ENCODE data around the gene NIM1K. TPM values are rescaled to one million over a fixed set of nuclear protein-coding genes. Genes with fewer than 3 reads are reported as not detected.

The NIM1K gene
- 0.59 TPM for total RNA-seq (2021; ENCODE audit: unreplicated experiment)
- polyA plus RNA-seq (2012; ENCODE audit: insufficient read length) = 0.81 TPM
- Bru-seq, nascent RNA = percentile 28 among the genes with signal in this experiment
- percentile 31 among the genes with signal in this experiment for BruChase-seq, experiment 1, labeled RNA remaining after a 2-hour chase
- BruChase-seq, experiment 2, labeled RNA remaining after a 6-hour chase = percentile 33 among the genes with signal in this experiment
- long read RNA-seq = 0 reads

GRCh38 chr5:43191740-43192557 lies at the start of gene NIM1K:
Gene NIM1K (plus strand): TSS chr5:43192225. CDS start chr5:43245776, 53,551 bp downstream.
- TF ChIP-seq TCF7L2 (IDR thresholded peaks at IDR 0.05; ENCODE audit: low read depth, low read length) = no peak
- TF ChIP-seq SIN3A (IDR thresholded peaks at IDR 0.05; ENCODE audit: borderline replicate concordance, insufficient read depth, low read depth, low read length) = peak; percentile 38; the same call in 1 of the 2 replicates
- no peak for TF ChIP-seq REST (IDR thresholded peaks at IDR 0.05; ENCODE audit: insufficient read depth in 1 of 2, low read depth in 2 of 2, low read length in 1 of 2)
- TF ChIP-seq CTCF (IDR thresholded peaks at IDR 0.05) = no peak
- no peak for TF ChIP-seq POLR2AphosphoS5 (IDR thresholded peaks at IDR 0.05; ENCODE audit: low read depth, low read length)
- Histone ChIP-seq H3K4me3 (ENCODE audit: low read depth in 2 of 2, low read length in 2 of 2) (peak within 1 kb of the TSS; percentile 51 to 61), H3K4me1 (ENCODE audit: control insufficient read depth, insufficient read depth, low read length) (peaks cover 14% of the 10 kb centered on the region), H3K27me3 (ENCODE audit: control insufficient read depth, insufficient read depth, low read length) (peaks cover 7% of the 10 kb centered on the region; the same call in 1 of the 2 replicates), H3K36me3 (ENCODE audit: control insufficient read depth, insufficient read depth, low read length) (no peaks in the 10 kb centered on the region), H3K9me3 (ENCODE audit: control insufficient read depth, insufficient read depth, low read depth, low read length) (no peaks in the 10 kb centered on the region), H3K27ac (ENCODE audit: low read length) (no peak within 1 kb of the TSS)
- POLR2A ChIA-PET = no interaction called here
- no TSS peak for BruUV-seq (replicated peaks)
- CTCF ChIA-PET = interaction anchor here (0.6 kb wide), 1 partner anchor 77 kb away, joined by 3 read pairs; no protein-coding TSS in a partner anchor
- in situ Hi-C loops (cut with HindIII; ENCODE audit: low pct_unique_long_range_greater_than_20kb, low sequenced_read_pairs) = no loop called here
- intact Hi-C loops (cut with micrococcal nuclease; ENCODE audit: unreplicated experiment) = no loop called here
- DNase-seq (ENCODE audit: low read depth, low spot score) = no peak
- peak; percentile 86 for ATAC-seq

GRCh38 chr5:43145071-43145470 lies 47.0 kb upstream of the NIM1K start:
- POLR2A ChIA-PET = no interaction called here
- ATAC-seq (no peak), DNase-seq (ENCODE audit: low read depth, low spot score) (no peak)
- intact Hi-C loops (cut with micrococcal nuclease; ENCODE audit: unreplicated experiment) = no loop called here
- BruUV-seq (replicated peaks) = no TSS peak
- CTCF ChIA-PET = no interaction called here
- in situ Hi-C loops (cut with HindIII; ENCODE audit: low pct_unique_long_range_greater_than_20kb, low sequenced_read_pairs) = no loop called here
- no peak overlapping the region for H3K4me3 ChIP-seq (ENCODE audit: low read depth in 2 of 2, low read length in 2 of 2)
- no peaks in the 10 kb centered on the region for H3K9me3 ChIP-seq (ENCODE audit: control insufficient read depth, insufficient read depth, low read depth, low read length)
- H3K27me3 ChIP-seq (ENCODE audit: control insufficient read depth, insufficient read depth, low read length) = no peaks in the 10 kb centered on the region
- peaks cover 2% of the 10 kb centered on the region; the same call in 1 of the 2 replicates for H3K36me3 ChIP-seq (ENCODE audit: control insufficient read depth, insufficient read depth, low read length)
- H3K4me1 ChIP-seq (ENCODE audit: control insufficient read depth, insufficient read depth, low read length) = no peaks in the 10 kb centered on the region
- TF ChIP-seq REST (IDR thresholded peaks at IDR 0.05; ENCODE audit: insufficient read depth in 1 of 2, low read depth in 2 of 2, low read length in 1 of 2) = no peak
- H3K27ac ChIP-seq (ENCODE audit: low read length) = no peak overlapping the region

Measured in Panc1 (cell line).